ENCODE data around the gene GPR132.

DNA sequence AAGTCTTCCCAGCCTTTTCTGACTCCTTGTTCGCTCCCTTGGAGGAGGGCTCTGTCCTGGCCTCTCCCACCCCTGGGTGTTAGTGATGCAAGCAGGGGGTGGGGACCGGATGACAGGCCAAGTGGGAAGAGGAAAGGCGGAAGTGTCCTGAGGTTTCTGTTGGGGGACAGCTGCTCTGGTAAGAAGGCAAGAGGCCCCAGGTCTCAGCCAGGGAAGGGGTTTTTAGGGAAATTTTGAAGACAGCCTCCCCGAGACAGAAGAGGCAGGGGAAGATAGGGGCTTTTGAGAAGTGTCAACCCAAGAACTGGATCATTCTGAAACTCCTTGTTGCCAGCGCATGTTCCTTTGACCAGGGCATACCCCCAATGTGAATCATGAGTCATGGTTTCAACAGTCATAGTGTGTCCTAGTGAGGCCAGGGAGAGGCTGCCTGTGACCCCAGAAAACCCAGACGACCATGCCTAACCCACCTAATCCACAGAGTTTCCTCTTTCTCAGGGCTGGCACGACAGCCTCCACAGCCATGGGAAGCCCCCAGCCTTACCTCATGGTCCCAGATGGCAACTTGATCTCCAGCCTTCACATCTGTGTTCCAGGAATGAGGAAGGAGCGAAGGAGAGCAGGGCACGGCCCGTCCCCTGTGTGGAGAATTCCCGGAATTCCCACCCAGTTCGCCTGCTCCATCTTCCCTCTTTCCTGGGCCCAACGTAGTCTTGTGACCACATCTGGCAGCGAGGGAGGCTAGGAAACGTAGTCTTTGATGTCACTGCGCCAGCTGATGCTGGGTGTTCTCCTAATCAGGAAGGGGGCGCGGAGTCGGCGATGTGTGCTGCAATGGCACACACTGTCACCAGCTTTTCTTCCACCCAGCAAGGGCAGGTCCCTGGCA is 4.9 kb upstream of the GPR132 start:
- no peak for TF ChIP-seq CTCF (IDR thresholded peaks at IDR 0.05; ENCODE audit: insufficient read depth, low read length)
- peak; percentile 53; the same call in 1 of the 2 replicates for TF ChIP-seq POLR2AphosphoS5 (IDR thresholded peaks at IDR 0.05; ENCODE audit: low read depth)
- 0 out of 2 replicates have a peak, but pooled peaks have one; percentile 32 for TF ChIP-seq GABPA (IDR thresholded peaks at IDR 0.05; ENCODE audit: low read depth)

Measured in HL-60 (cell line).